ENCODE data around the gene DEPDC4.
A peak's percentile ranks its signal among the peaks of the same experiment; 100 is the strongest.

DEPDC4 gene

DNA sequence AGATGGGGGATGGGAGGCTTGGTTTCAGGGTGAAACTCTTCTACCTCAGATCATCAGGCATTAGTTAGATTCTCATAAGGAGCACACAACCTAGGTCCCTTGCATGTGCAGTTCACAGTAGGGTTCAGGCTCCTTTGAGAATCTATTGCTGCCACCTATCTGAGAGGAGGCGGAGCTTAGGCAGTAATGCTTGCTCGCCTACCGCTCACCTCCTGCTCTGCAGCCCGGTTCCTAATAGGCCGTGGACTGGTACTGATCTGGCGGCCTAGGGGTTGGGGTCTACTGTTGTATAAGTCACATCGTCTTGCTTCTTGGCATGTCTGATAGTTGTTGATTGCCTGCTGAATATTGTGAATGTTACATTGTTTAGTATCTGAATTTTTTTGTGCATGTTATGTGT lies 12.3 kb upstream of the DEPDC4 start:
- Histone ChIP-seq H3K27me3 (ENCODE audit: low read depth, low read length) (no peaks in the 10 kb centered on the region), H3K4me1 (ENCODE audit: low read length) (no peaks in the 10 kb centered on the region), H3K9ac (ENCODE audit: low read length) (no peak overlapping the region), H2AFZ (ENCODE audit: low read depth, low read length) (no peak overlapping the region), H4K20me1 (ENCODE audit: insufficient read depth, low read length) (peaks cover 8% of the 10 kb centered on the region; the same call in 1 of the 2 replicates), H3K36me3 (replicated peaks; ENCODE audit: low read depth, low read length) (peaks cover 7% of the 10 kb centered on the region), H3K27ac (ENCODE audit: low read length) (no peak overlapping the region), H3K9me3 (ENCODE audit: insufficient read depth, low read length) (no peaks in the 10 kb centered on the region), H3K4me3 (ENCODE audit: low read length) (no peak overlapping the region), H3K79me2 (ENCODE audit: low read length) (peaks cover 65% of the 10 kb centered on the region), H3K4me2 (ENCODE audit: low read length) (no peak overlapping the region)
- TF ChIP-seq, protein P1, sequence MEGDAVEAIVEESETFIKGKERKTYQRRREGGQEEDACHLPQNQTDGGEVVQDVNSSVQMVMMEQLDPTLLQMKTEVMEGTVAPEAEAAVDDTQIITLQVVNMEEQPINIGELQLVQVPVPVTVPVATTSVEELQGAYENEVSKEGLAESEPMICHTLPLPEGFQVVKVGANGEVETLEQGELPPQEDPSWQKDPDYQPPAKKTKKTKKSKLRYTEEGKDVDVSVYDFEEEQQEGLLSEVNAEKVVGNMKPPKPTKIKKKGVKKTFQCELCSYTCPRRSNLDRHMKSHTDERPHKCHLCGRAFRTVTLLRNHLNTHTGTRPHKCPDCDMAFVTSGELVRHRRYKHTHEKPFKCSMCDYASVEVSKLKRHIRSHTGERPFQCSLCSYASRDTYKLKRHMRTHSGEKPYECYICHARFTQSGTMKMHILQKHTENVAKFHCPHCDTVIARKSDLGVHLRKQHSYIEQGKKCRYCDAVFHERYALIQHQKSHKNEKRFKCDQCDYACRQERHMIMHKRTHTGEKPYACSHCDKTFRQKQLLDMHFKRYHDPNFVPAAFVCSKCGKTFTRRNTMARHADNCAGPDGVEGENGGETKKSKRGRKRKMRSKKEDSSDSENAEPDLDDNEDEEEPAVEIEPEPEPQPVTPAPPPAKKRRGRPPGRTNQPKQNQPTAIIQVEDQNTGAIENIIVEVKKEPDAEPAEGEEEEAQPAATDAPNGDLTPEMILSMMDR (IDR thresholded peaks at IDR 0.05; ENCODE audit: low read depth, low read length): no peak
- no peak for TF ChIP-seq EZH2phosphoT487 (IDR thresholded peaks at IDR 0.05; ENCODE audit: low read depth)

DNA sequence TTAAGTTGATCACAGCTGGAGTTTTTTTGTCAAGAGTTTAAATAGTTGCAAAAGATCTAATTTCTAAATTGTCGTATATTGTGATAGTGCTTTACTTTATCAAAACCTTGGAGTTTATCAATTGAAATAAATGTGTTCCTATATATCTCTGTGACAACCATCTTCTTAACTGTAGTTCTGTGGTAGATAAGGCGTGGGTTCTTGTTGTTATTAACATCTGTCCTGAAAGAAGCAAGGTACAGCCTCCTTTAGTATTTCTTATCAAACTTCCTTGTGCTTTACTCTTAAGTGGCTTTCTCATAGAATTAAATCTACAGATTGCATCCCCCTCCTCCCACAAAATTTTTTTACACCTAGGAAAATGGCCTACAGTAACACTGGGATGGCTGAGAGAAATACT lies 7.4 kb upstream of the DEPDC4 start:
- Histone ChIP-seq H3K27ac (ENCODE audit: low read length) (no peak overlapping the region), H3K79me2 (ENCODE audit: low read length) (peaks cover 79% of the 10 kb centered on the region), H4K20me1 (ENCODE audit: insufficient read depth, low read length) (0 out of 2 replicates have a peak, but pooled peaks cover 14% of the 10 kb centered on the region), H3K27me3 (ENCODE audit: low read depth, low read length) (no peaks in the 10 kb centered on the region), H3K9me3 (ENCODE audit: insufficient read depth, low read length) (no peaks in the 10 kb centered on the region), H3K4me2 (ENCODE audit: low read length) (no peak overlapping the region), H3K36me3 (replicated peaks; ENCODE audit: low read depth, low read length) (peaks cover 7% of the 10 kb centered on the region), H2AFZ (ENCODE audit: low read depth, low read length) (no peak overlapping the region), H3K4me1 (ENCODE audit: low read length) (no peaks in the 10 kb centered on the region), H3K4me3 (ENCODE audit: low read length) (no peak overlapping the region), H3K9ac (ENCODE audit: low read length) (no peak overlapping the region)
- TF ChIP-seq, protein P1 (IDR thresholded peaks at IDR 0.05; ENCODE audit: low read depth, low read length): no peak
- no peak for TF ChIP-seq EZH2phosphoT487 (IDR thresholded peaks at IDR 0.05; ENCODE audit: low read depth)

DNA sequence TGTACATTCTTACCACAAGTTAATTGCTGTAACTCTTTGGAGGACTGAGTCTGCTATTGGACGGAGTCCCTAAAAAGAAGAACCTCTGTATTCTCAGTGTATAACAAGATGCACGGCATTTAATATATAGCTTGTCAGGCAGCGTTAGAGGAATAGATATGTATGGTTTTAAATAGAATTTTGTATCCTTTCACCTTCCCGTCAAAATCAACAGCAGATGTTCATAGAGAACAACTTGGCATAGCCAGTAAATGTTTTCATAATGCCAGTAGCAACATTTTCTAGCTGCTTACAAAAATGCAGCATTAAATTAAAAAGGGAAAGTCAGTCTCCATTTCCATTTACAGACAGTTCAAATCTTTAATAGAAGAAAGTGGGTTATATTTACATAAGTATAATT lies 6.9 kb upstream of the DEPDC4 start:
- Histone ChIP-seq H2AFZ (ENCODE audit: low read depth, low read length) (no peak overlapping the region), H3K4me1 (ENCODE audit: low read length) (peaks cover 4% of the 10 kb centered on the region), H3K4me2 (ENCODE audit: low read length) (no peak overlapping the region), H3K27me3 (ENCODE audit: low read depth, low read length) (no peaks in the 10 kb centered on the region), H3K9ac (ENCODE audit: low read length) (no peak overlapping the region), H4K20me1 (ENCODE audit: insufficient read depth, low read length) (0 out of 2 replicates have a peak, but pooled peaks cover 12% of the 10 kb centered on the region), H3K36me3 (replicated peaks; ENCODE audit: low read depth, low read length) (peaks cover 7% of the 10 kb centered on the region), H3K4me3 (ENCODE audit: low read length) (no peak overlapping the region), H3K27ac (ENCODE audit: low read length) (no peak overlapping the region), H3K9me3 (ENCODE audit: insufficient read depth, low read length) (no peaks in the 10 kb centered on the region), H3K79me2 (ENCODE audit: low read length) (peaks cover 80% of the 10 kb centered on the region)
- TF ChIP-seq, protein P1 (IDR thresholded peaks at IDR 0.05; ENCODE audit: low read depth, low read length): no peak
- TF ChIP-seq EZH2phosphoT487 (IDR thresholded peaks at IDR 0.05; ENCODE audit: low read depth): no peak

DNA sequence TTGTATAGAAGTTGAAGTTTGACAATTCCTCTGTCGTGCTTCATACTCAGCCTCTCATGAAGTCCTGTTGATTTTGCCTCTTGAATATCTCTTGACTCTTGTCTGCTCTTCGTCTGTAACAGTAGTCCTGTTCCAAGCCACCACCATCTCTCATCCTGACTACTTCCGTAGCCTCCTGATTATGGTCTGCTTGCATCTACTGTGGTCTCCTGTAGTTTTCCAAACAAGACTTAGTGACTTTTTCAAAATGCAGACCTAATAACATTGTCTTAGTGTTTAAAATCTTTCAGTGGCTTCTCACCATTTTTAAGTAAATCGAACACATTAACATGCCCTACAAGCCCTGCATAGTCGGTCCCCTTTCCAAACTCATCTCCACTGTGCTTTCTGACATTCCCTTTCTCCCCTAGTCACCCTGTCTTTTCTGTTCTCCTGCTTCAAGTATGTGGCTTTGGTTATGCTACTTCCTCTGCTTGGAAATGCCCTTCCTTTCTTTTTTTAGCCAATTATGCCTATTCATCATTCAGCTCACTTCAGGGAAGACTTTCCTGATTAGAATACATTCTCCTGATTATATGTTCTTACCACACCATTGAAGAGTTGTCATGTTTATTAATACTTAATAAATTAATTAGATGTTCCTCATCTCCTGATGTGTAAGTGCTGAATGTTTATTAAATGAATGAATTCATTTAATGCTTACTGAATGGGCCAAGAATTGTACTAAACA lies 2.1 kb upstream of the DEPDC4 start:
- Histone ChIP-seq H3K9me3 (ENCODE audit: insufficient read depth, low read length) (no peaks in the 10 kb centered on the region), H2AFZ (ENCODE audit: low read depth, low read length) (no peak overlapping the region), H3K4me3 (ENCODE audit: low read length) (peak overlapping the region; percentile 93; the same call in 1 of the 2 replicates), H3K4me2 (ENCODE audit: low read length) (peak overlapping the region; percentile 75), H4K20me1 (ENCODE audit: insufficient read depth, low read length) (0 out of 2 replicates have a peak, but pooled peaks cover 12% of the 10 kb centered on the region), H3K4me1 (ENCODE audit: low read length) (peaks cover 16% of the 10 kb centered on the region), H3K79me2 (ENCODE audit: low read length) (peaks cover 62% of the 10 kb centered on the region), H3K36me3 (replicated peaks; ENCODE audit: low read depth, low read length) (no peaks in the 10 kb centered on the region), H3K9ac (ENCODE audit: low read length) (no peak overlapping the region), H3K27me3 (ENCODE audit: low read depth, low read length) (no peaks in the 10 kb centered on the region), H3K27ac (ENCODE audit: low read length) (no peak overlapping the region)
- TF ChIP-seq EZH2phosphoT487 (IDR thresholded peaks at IDR 0.05; ENCODE audit: low read depth): no peak
- TF ChIP-seq, protein P1 (IDR thresholded peaks at IDR 0.05; ENCODE audit: low read depth, low read length): no peak

Data from OCI-LY3 (cell line).